ENCODE data around the gene RLF. TPM values are rescaled to one million over a fixed set of nuclear protein-coding genes. Genes with fewer than 3 reads are reported as not detected.
A peak's percentile ranks its signal among the peaks of the same experiment; 100 is the strongest.

Gene RLF
- total RNA-seq, 4 donors from 2014 or later: 15.1 to 23.7 (median 21.2) TPM

DNA sequence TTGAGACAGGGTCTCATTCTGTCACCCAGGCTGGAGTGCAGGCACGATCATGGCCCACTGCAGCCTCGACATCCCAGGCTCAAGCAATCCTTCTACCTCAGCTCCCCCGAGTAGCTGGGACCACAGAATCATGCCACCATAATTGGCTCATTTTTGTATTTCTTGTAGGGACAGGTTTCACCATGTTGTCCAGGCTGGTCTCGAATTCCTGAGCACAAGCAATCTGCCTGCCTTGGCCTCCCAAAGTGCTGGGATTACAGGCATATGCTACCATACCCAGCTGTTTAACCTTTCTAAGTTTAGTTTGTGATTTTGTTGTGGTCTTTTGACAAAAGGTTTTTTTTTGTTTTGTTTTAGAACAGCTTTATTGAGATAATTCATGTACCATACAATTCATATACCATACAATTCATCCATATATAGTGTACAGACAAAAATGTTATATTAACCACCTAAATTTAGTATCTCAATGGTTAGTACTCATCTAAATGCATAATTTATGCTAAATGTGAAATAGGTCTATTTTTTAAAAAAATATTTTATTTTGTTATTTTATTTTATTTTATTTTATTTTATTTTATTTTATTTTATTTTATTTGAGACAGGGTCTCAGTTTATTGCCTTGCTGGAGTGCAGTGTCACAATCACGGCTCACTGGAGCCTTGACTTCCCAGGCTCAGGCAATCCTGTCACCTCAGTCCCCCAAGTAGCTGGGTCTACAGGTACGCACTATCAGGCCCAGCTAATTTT lies 105.8 kb downstream of the RLF start:
- Histone ChIP-seq H3K36me3 (peaks cover 26 to 81% (median 54%) of the 10 kb centered on the region in 4 donors), H3K9me3 (no peaks in the 10 kb centered on the region), H3K4me3 (no peak overlapping the region), H3K4me1 (peaks cover 31 to 91% (median 70%) of the 10 kb centered on the region in 4 donors), H3K27me3 (no peaks in the 10 kb centered on the region), H3K27ac (replicated peaks in 1 of 4) (peak overlapping the region; percentile 75 to 82 (median 81))
- 90% methylated on average over 6 of the region's 6 CpGs for WGBS
- no peak for DNase-seq (ENCODE audit: extremely low spot score)
- intact Hi-C loops (cut with DNase I): no loop called here
- TF ChIP-seq, protein P1, sequence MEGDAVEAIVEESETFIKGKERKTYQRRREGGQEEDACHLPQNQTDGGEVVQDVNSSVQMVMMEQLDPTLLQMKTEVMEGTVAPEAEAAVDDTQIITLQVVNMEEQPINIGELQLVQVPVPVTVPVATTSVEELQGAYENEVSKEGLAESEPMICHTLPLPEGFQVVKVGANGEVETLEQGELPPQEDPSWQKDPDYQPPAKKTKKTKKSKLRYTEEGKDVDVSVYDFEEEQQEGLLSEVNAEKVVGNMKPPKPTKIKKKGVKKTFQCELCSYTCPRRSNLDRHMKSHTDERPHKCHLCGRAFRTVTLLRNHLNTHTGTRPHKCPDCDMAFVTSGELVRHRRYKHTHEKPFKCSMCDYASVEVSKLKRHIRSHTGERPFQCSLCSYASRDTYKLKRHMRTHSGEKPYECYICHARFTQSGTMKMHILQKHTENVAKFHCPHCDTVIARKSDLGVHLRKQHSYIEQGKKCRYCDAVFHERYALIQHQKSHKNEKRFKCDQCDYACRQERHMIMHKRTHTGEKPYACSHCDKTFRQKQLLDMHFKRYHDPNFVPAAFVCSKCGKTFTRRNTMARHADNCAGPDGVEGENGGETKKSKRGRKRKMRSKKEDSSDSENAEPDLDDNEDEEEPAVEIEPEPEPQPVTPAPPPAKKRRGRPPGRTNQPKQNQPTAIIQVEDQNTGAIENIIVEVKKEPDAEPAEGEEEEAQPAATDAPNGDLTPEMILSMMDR (IDR thresholded peaks at IDR 0.05): no peak
- TF ChIP-seq EP300 (IDR thresholded peaks at IDR 0.05) (no peak), POLR2AphosphoS5 (IDR thresholded peaks at IDR 0.05) (no peak), POLR2A (IDR thresholded peaks at IDR 0.05; ENCODE audit: low read depth) (no peak)

- H3K36me3 ChIP-seq: peaks cover 34 to 81% (median 54%) of the 10 kb centered on the region in 4 donors
- peaks cover 23 to 83% (median 62%) of the 10 kb centered on the region in 4 donors for H3K4me1 ChIP-seq
These were observed 106.6 kb downstream of the RLF start for GRCh38 chr1:40267767-40268187.

GRCh38 chr1:40268211-40268610 lies 107.0 kb downstream of the RLF start:
- H3K9me3 ChIP-seq: no peaks in the 10 kb centered on the region
- H3K36me3 ChIP-seq: peaks cover 37 to 81% (median 54%) of the 10 kb centered on the region in 4 donors

More at GRCh38 chr1:40267767-40268187, 106.6 kb downstream of the RLF start:
- 36% methylated on average over 2 of the region's 2 CpGs for WGBS
- H3K27ac ChIP-seq (replicated peaks in 1 of 4): peak overlapping the region; percentile 75 to 82 (median 81)
- intact Hi-C loops (cut with DNase I): no loop called here
- no peaks in the 10 kb centered on the region for H3K27me3 ChIP-seq
- no peaks in the 10 kb centered on the region for H3K9me3 ChIP-seq
- H3K4me3 ChIP-seq: no peak overlapping the region
- no peak for DNase-seq (ENCODE audit: extremely low spot score)
- TF ChIP-seq EP300 (IDR thresholded peaks at IDR 0.05) (no peak), POLR2AphosphoS5 (IDR thresholded peaks at IDR 0.05) (peak in 1 of 2 donors; percentile 66)

GRCh38 chr1:40270152-40270834 lies 109.1 kb downstream of the RLF start:
- intact Hi-C loops (cut with DNase I): no loop called here
- peaks cover 39 to 77% (median 55%) of the 10 kb centered on the region in 4 donors for H3K36me3 ChIP-seq
- WGBS: 66% methylated on average over 3 of the region's 3 CpGs

More at GRCh38 chr1:40268211-40268610, 107.0 kb downstream of the RLF start:
- Histone ChIP-seq H3K27me3 (no peaks in the 10 kb centered on the region), H3K4me1 (peaks cover 19 to 79% (median 57%) of the 10 kb centered on the region in 4 donors), H3K27ac (replicated peaks in 1 of 4) (peak overlapping the region; percentile 75 to 82 (median 81)), H3K4me3 (no peak overlapping the region)
- no peak for DNase-seq (ENCODE audit: extremely low spot score)
- no peak for TF ChIP-seq POLR2A (IDR thresholded peaks at IDR 0.05; ENCODE audit: low read depth)
- intact Hi-C loops (cut with DNase I): no loop called here

GRCh38 chr1:40272653-40273213 lies 111.5 kb downstream of the RLF start:
- H3K9me3 ChIP-seq: no peaks in the 10 kb centered on the region
- WGBS: 98% methylated on average over 3 of the region's 3 CpGs
- TF ChIP-seq POLR2AphosphoS5 (IDR thresholded peaks at IDR 0.05) (no peak), POLR2A (IDR thresholded peaks at IDR 0.05; ENCODE audit: low read depth) (no peak), EP300 (IDR thresholded peaks at IDR 0.05) (no peak)
- TF ChIP-seq, protein P1 (IDR thresholded peaks at IDR 0.05): no peak
- H3K27me3 ChIP-seq: no peaks in the 10 kb centered on the region
- peaks cover 39 to 86% (median 63%) of the 10 kb centered on the region in 4 donors for H3K36me3 ChIP-seq
- H3K4me1 ChIP-seq: peaks cover 8 to 34% (median 14%) of the 10 kb centered on the region in 4 donors
- no peak for DNase-seq (ENCODE audit: extremely low spot score)
- H3K27ac ChIP-seq (replicated peaks in 1 of 4): no peak overlapping the region
- intact Hi-C loops (cut with DNase I): no loop called here
- H3K4me3 ChIP-seq: no peak overlapping the region

More at GRCh38 chr1:40270152-40270834, 109.1 kb downstream of the RLF start:
- Histone ChIP-seq H3K27me3 (no peaks in the 10 kb centered on the region), H3K4me1 (peaks cover 13 to 58% (median 37%) of the 10 kb centered on the region in 4 donors), H3K9me3 (no peaks in the 10 kb centered on the region), H3K27ac (replicated peaks in 1 of 4) (no peak overlapping the region), H3K4me3 (no peak overlapping the region)
- TF ChIP-seq EP300 (IDR thresholded peaks at IDR 0.05): no peak
- TF ChIP-seq POLR2A (IDR thresholded peaks at IDR 0.05; ENCODE audit: low read depth): no peak
- TF ChIP-seq POLR2AphosphoS5 (IDR thresholded peaks at IDR 0.05): no peak
- TF ChIP-seq, protein P1 (IDR thresholded peaks at IDR 0.05): no peak
- no peak for DNase-seq (ENCODE audit: extremely low spot score)
